ENCODE data around the gene TBXT. TPM values are rescaled to one million over a fixed set of nuclear protein-coding genes. Genes with fewer than 3 reads are reported as not detected.

The TBXT gene
- total RNA-seq, 1 donor: not detected

DNA sequence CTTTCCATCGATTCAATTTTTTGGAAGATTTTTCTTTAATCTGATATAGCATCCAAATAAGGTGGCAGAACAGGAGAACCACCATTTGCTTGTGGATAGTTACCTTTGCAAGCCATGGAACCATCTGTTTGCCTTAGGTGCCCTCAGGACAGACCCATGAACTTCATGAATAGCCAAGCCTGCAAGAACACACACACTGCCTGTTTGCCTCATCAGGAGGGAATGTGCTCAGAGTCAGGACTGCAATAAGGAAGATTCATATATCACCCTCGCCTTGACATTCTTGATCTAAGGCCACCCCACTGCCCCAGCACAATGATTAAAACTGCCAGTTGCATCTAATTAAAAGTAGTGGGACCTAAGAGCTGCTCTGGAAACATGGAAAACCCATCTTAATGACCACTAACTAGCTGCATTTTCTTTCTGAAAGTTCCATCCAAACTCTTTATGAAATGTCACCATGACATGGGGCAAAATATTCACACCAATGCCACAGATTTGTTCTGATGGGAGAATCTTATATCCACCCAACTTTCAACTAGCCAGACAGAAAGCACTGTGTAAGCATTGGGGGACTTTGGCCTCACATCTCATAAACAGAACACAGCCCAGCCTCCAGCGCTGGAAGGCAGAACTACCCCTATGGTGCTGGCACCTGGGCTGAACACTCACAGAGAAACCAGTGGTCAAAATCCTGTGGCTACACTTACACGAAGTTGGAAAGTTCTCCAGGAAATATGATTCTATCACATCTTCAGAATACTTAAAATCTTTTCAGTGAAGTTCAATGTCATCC, 48.3 kb downstream of the TBXT start:
- DNase-seq (ENCODE audit: low read depth in 2 of 3, low spot score in 2 of 3): no peak

GRCh38 chr6:166115609-166116008, 52.0 kb downstream of the TBXT start:
- DNase-seq (ENCODE audit: low read depth in 2 of 3, low spot score in 2 of 3): no peak

DNA sequence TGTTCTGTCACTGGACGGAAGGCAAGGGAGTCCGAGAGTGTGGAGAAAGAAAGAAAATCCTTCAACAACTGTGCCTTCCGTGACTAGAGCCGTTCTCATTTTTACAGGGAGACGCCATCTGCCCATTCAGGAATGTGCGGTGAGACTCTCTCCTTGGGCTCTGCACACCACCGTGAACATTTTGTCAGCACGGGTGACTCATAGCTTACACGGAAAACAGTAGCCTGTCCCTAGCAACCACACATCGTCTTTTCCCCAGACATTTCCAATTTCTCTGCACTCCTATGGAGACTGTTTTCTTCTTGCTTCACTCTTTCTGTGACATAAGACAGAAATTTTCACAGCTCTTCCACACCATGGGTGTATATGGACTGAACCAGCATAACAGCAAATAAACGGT, 55.1 kb downstream of the TBXT start:
- DNase-seq (ENCODE audit: low read depth in 2 of 3, low spot score in 2 of 3): no peak

DNA sequence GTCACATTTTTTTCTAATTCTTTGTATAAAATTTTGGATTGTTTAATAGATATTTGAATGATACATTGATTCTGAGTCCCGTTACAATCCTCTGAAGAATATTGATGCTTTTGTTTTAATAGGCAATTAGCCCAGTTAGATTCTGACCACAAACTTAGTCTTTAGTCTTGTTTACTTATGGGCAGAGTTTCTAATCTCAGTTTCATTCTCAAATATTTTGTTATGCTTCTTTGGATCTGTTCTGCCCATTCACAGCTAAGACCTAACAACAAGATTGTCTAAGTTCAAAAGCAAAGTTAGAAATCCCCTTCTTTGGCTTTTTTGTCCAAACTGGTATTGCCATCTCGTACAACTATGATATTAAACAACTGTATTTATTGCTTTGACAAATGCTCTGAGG, 58.0 kb downstream of the TBXT start:
- no peak for DNase-seq (ENCODE audit: low read depth in 2 of 3, low spot score in 2 of 3)

Small RNA genes lying within 50 kb of the gene (small RNA-seq; reads per million reads assigned to genes)
- gene RNU6-153P: not detected

Other genes starting within 250 kb of the TBXT start
- not detected for gene PRR18, start 140.5 kb upstream of the TBXT start, total RNA-seq
- gene SFT2D1, start 174.7 kb upstream of the TBXT start, total RNA-seq: 34.2 TPM
- gene MPC1, start 215.1 kb upstream of the TBXT start, total RNA-seq: 14.3 TPM